IPS-18a (cell line): ENCODE results near the gene PACS1.
"Not testable (repeated sequence)": the region's sequence is repeated elsewhere in the genome, so short reads cannot be mapped to it uniquely, and the experiment has no call there.

Source experiments
- H3K27ac ChIP-seq: one replicate; pipeline ENCODE4 v1.5.1; 2013; ENCODE audit warnings: low read length
- H3K27me3 ChIP-seq: one replicate; pipeline ENCODE4 v1.6.1; 2013; ENCODE audit warnings: mild to moderate bottlenecking, low read length; ENCODE audit not compliant: control insufficient read depth, insufficient read depth
- H3K36me3 ChIP-seq: one replicate; pipeline ENCODE4 v1.6.1; 2013; ENCODE audit warnings: low read depth, low read length; ENCODE audit not compliant: control insufficient read depth
- H3K4me1 ChIP-seq: one replicate; pipeline ENCODE4 v1.6.1; 2013; ENCODE audit warnings: low read depth, low read length; ENCODE audit not compliant: control insufficient read depth
- H3K4me3 ChIP-seq: one replicate; pipeline ENCODE4 v1.5.1; 2013; ENCODE audit warnings: low read length
- H3K9ac ChIP-seq: one replicate; pipeline ENCODE4 v1.6.1; 2013; ENCODE audit warnings: mild to moderate bottlenecking, low read length, moderate library complexity
- H3K9me3 ChIP-seq: one replicate; pipeline ENCODE4 v1.6.1; 2013; ENCODE audit warnings: low read depth, low read length; ENCODE audit not compliant: control insufficient read depth

PACS1 gene

GRCh38 chr11:66080055-66080817 lies 10.2 kb downstream of the PACS1 start:
- no peaks in the 10 kb centered on the region for H3K4me1 ChIP-seq
- no peaks in the 10 kb centered on the region for H3K27me3 ChIP-seq
- no peaks in the 10 kb centered on the region for H3K36me3 ChIP-seq
- H3K4me3 ChIP-seq: no peak overlapping the region
- H3K9me3 ChIP-seq: no peaks in the 10 kb centered on the region
- H3K9ac ChIP-seq: no peak overlapping the region
- no peak overlapping the region for H3K27ac ChIP-seq

- Histone ChIP-seq H3K9ac (no peak overlapping the region), H3K4me1 (no peaks in the 10 kb centered on the region), H3K4me3 (no peak overlapping the region), H3K27me3 (no peaks in the 10 kb centered on the region), H3K9me3 (no peaks in the 10 kb centered on the region), H3K36me3 (no peaks in the 10 kb centered on the region), H3K27ac (no peak overlapping the region)
Observed at GRCh38 chr11:66081505-66081904, 11.4 kb downstream of the PACS1 start.

GRCh38 chr11:66082946-66083698 lies 13.1 kb downstream of the PACS1 start:
- no peaks in the 10 kb centered on the region for H3K4me1 ChIP-seq
- no peaks in the 10 kb centered on the region for H3K36me3 ChIP-seq
- no peaks in the 10 kb centered on the region for H3K9me3 ChIP-seq
- H3K27ac ChIP-seq: no peak overlapping the region
- no peak overlapping the region for H3K4me3 ChIP-seq
- H3K27me3 ChIP-seq: no peaks in the 10 kb centered on the region
- H3K9ac ChIP-seq: no peak overlapping the region

GRCh38 chr11:66083767-66084166 lies 13.7 kb downstream of the PACS1 start:
- no peaks in the 10 kb centered on the region for H3K4me1 ChIP-seq

GRCh38 chr11:66084821-66085475 lies 14.9 kb downstream of the PACS1 start:
- Histone ChIP-seq H3K27ac (no peak overlapping the region), H3K4me3 (no peak overlapping the region), H3K9me3 (no peaks in the 10 kb centered on the region), H3K9ac (no peak overlapping the region), H3K27me3 (no peaks in the 10 kb centered on the region), H3K36me3 (no peaks in the 10 kb centered on the region), H3K4me1 (no peaks in the 10 kb centered on the region)

More at GRCh38 chr11:66083767-66084166, 13.7 kb downstream of the PACS1 start:
- no peaks in the 10 kb centered on the region for H3K9me3 ChIP-seq
- no peak overlapping the region for H3K27ac ChIP-seq
- no peaks in the 10 kb centered on the region for H3K36me3 ChIP-seq
- H3K27me3 ChIP-seq: no peaks in the 10 kb centered on the region
- no peak overlapping the region for H3K4me3 ChIP-seq
- no peak overlapping the region for H3K9ac ChIP-seq

GRCh38 chr11:66087148-66087908 lies 17.3 kb downstream of the PACS1 start:
- no peak overlapping the region for H3K9ac ChIP-seq
- H3K4me1 ChIP-seq: no peaks in the 10 kb centered on the region
- no peaks in the 10 kb centered on the region for H3K36me3 ChIP-seq
- no peaks in the 10 kb centered on the region for H3K9me3 ChIP-seq
- no peak overlapping the region for H3K4me3 ChIP-seq
- no peak overlapping the region for H3K27ac ChIP-seq
- no peaks in the 10 kb centered on the region for H3K27me3 ChIP-seq

GRCh38 chr11:66089067-66089466 lies 19.0 kb downstream of the PACS1 start:
- no peaks in the 10 kb centered on the region for H3K4me1 ChIP-seq
- H3K9me3 ChIP-seq: no peaks in the 10 kb centered on the region
- no peaks in the 10 kb centered on the region for H3K36me3 ChIP-seq
- no peak overlapping the region for H3K4me3 ChIP-seq
- H3K27ac ChIP-seq: no peak overlapping the region
- H3K9ac ChIP-seq: no peak overlapping the region
- H3K27me3 ChIP-seq: no peaks in the 10 kb centered on the region

- Histone ChIP-seq H3K36me3 (no peaks in the 10 kb centered on the region), H3K27ac (no peak overlapping the region), H3K4me3 (no peak overlapping the region), H3K9me3 (no peaks in the 10 kb centered on the region), H3K9ac (no peak overlapping the region), H3K27me3 (no peaks in the 10 kb centered on the region), H3K4me1 (no peaks in the 10 kb centered on the region)
Observed at GRCh38 chr11:66090288-66090687, 20.2 kb downstream of the PACS1 start.

- not testable (repeated sequence) for H3K36me3 ChIP-seq, H3K27ac ChIP-seq, H3K9ac ChIP-seq, H3K4me1 ChIP-seq, H3K9me3 ChIP-seq, H3K4me3 ChIP-seq, H3K27me3 ChIP-seq
Observed at GRCh38 chr11:66092125-66092524, 22.1 kb downstream of the PACS1 start.

GRCh38 chr11:66099746-66100145 lies 29.7 kb downstream of the PACS1 start:
- H3K9me3 ChIP-seq, H3K27me3 ChIP-seq, H3K27ac ChIP-seq, H3K36me3 ChIP-seq, H3K9ac ChIP-seq, H3K4me3 ChIP-seq, H3K4me1 ChIP-seq: not testable (repeated sequence)
